ENCODE data around the gene ANKRD11.
"Not testable (repeated sequence)": the region's sequence is repeated elsewhere in the genome, so short reads cannot be mapped to it uniquely, and the experiment has no call there.

Gene ANKRD11

GRCh38 chr16:89362540-89363223 is 127.7 kb downstream of the ANKRD11 start:
- not testable (repeated sequence) for DNase-seq

- DNase-seq, result no peak
These were observed 128.4 kb downstream of the ANKRD11 start for GRCh38 chr16:89361751-89362539.

GRCh38 chr16:89360760-89361435 is 129.5 kb downstream of the ANKRD11 start:
- no peak for DNase-seq

- DNase-seq, result no peak
These were observed 130.9 kb downstream of the ANKRD11 start for GRCh38 chr16:89359264-89360147.

- DNase-seq, result no peak
These were observed 132.0 kb downstream of the ANKRD11 start for GRCh38 chr16:89358030-89359005.

- DNase-seq, result no peak
These were observed 133.1 kb downstream of the ANKRD11 start for GRCh38 chr16:89357055-89357816.

- no peak for DNase-seq
These were observed 134.7 kb downstream of the ANKRD11 start for GRCh38 chr16:89355686-89356085.

- no peak for DNase-seq
These were observed 135.4 kb downstream of the ANKRD11 start for GRCh38 chr16:89355007-89355406.

- no peak for DNase-seq
These were observed 136.0 kb downstream of the ANKRD11 start for GRCh38 chr16:89354325-89354724.

GRCh38 chr16:89352091-89352681 is 138.2 kb downstream of the ANKRD11 start:
- DNase-seq, result no peak

GRCh38 chr16:89351645-89352044 is 138.7 kb downstream of the ANKRD11 start:
- DNase-seq, result no peak

GRCh38 chr16:89350701-89351380 is 139.5 kb downstream of the ANKRD11 start:
- no peak for DNase-seq

- no peak for DNase-seq
These were observed 140.3 kb downstream of the ANKRD11 start for GRCh38 chr16:89349947-89350633.

GRCh38 chr16:89347807-89348206 is 142.6 kb downstream of the ANKRD11 start:
- no peak for DNase-seq

GRCh38 chr16:89346869-89347268 is 143.5 kb downstream of the ANKRD11 start:
- no peak for DNase-seq

GRCh38 chr16:89345642-89346150 is 144.7 kb downstream of the ANKRD11 start:
- DNase-seq, result no peak

GRCh38 chr16:89344846-89345611 is 145.3 kb downstream of the ANKRD11 start:
- no peak for DNase-seq

GRCh38 chr16:89344458-89344834 is 145.9 kb downstream of the ANKRD11 start:
- DNase-seq, result no peak

Data from NCI-H2081 treated with DMSO at 0.1 percent for 48 hours (cell line).